GM12873 (cell line): Measurements from ENCODE around the gene SUOX.

Experiments
- TF ChIP-seq, protein P1 (sequence below): IDR thresholded peaks from 2 replicates; pipeline ENCODE4 v1.5.1; 2012; ENCODE audit warnings: low read depth, mild to moderate bottlenecking, moderate library complexity, low read length, control low read depth; ENCODE audit not compliant: insufficient read depth; ENCODE audit errors: missing control alignments

Gene SUOX

DNA sequence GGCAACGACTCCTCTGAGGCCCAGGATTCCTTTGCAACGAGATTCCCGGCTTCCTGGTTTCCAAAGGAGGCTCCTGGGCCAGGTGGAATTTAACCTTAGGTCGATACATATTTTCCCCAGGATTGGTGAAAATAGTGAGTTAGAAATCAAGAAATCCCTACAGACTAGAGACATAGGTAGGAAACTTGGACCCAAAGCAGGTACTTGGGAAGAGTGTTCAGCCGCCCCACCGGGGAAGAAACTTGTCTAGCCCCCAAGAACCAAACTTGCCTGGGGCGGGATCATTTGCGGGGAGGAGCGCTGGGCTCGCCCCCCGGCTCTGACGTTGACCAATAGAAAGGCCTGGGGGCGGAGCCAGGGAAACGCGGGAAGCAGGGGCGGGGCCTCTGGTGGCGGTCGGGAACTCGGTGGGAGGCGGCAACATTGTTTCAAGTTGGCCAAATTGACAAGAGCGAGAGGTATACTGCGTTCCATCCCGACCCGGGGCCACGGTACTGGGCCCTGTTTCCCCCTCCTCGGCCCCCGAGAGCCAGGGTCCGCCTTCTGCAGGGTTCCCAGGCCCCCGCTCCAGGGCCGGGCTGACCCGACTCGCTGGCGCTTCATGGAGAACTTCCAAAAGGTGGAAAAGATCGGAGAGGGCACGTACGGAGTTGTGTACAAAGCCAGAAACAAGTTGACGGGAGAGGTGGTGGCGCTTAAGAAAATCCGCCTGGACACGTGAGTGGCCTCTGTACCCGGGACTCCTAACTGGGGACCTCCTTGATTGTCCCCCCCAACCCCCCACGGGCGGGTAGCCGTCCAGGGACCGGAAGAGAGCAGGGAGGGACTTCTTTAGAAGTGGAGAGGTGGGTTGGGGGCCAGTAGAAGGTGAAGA, 30.4 kb upstream of the SUOX start, which contains the start of gene CDK2:
CDK2 (plus strand) TSS at position 423 of the 874 bp plus-strand sequence; CDS start at position 602, 179 bp downstream.
- TF ChIP-seq, protein P1, sequence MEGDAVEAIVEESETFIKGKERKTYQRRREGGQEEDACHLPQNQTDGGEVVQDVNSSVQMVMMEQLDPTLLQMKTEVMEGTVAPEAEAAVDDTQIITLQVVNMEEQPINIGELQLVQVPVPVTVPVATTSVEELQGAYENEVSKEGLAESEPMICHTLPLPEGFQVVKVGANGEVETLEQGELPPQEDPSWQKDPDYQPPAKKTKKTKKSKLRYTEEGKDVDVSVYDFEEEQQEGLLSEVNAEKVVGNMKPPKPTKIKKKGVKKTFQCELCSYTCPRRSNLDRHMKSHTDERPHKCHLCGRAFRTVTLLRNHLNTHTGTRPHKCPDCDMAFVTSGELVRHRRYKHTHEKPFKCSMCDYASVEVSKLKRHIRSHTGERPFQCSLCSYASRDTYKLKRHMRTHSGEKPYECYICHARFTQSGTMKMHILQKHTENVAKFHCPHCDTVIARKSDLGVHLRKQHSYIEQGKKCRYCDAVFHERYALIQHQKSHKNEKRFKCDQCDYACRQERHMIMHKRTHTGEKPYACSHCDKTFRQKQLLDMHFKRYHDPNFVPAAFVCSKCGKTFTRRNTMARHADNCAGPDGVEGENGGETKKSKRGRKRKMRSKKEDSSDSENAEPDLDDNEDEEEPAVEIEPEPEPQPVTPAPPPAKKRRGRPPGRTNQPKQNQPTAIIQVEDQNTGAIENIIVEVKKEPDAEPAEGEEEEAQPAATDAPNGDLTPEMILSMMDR = no peak

DNA sequence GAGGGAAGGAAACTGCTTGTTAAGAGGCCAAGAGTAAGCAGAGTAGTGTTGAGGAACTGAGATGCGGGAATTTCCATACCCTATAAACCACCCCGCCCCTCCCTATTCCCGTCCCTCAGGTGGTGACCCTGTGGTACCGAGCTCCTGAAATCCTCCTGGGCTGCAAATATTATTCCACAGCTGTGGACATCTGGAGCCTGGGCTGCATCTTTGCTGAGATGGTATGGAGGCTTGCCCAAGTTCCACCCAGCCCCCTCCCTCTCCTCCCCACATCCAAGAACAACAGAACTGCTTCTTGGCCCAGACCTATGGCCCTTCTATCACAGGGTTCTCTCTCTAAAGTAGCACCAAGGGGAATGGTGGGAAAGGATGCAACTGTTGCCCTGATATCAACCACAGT, 27.7 kb upstream of the SUOX start:
- TF ChIP-seq, protein P1 = no peak

DNA sequence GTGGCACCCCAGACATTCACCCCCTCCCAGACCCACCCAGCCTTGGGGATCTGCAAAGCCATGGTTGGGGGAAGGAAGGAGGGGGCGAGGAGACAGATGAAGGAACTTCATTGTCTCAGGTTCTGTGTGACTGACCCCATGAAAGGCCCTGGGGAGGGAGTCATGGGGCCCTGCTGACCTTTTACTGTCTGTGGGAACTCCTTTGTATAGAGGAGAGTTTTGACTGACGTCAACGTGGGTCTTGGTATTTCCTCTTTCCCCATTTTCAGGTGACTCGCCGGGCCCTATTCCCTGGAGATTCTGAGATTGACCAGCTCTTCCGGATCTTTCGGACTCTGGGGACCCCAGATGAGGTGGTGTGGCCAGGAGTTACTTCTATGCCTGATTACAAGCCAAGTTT, 26.3 kb upstream of the SUOX start:
- TF ChIP-seq, protein P1 = no peak

DNA sequence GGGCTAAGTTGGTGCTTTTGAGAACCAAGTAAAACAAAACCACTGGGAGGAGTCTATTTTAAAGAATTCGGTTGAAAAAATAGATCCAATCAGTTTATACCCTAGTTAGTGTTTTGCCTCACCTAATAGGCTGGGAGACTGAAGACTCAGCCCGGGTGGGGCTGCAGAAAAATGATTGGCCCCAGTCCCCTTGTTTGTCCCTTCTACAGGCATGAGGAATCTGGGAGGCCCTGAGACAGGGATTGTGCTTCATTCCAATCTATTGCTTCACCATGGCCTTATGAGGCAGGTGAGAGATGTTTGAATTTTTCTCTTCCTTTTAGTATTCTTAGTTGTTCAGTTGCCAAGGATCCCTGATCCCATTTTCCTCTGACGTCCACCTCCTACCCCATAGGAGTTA, 25.0 kb upstream of the SUOX start:
- TF ChIP-seq, protein P1 = no peak

DNA sequence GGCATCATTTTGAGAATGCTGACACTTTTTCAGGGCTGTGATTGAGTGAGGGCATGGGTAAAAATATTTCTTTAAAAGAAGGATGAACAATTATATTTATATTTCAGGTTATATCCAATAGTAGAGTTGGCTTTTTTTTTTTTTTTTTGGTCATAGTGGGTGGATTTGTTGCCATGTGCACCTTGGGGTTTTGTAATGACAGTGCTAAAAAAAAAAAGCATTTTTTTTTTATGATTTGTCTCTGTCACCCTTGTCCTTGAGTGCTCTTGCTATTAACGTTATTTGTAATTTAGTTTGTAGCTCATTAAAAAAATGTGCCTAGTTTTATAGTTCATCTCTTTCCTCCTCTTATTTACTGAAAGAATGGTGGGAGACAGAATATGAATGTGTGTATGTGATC, 24.6 kb upstream of the SUOX start:
- TF ChIP-seq, protein P1 = no peak

DNA sequence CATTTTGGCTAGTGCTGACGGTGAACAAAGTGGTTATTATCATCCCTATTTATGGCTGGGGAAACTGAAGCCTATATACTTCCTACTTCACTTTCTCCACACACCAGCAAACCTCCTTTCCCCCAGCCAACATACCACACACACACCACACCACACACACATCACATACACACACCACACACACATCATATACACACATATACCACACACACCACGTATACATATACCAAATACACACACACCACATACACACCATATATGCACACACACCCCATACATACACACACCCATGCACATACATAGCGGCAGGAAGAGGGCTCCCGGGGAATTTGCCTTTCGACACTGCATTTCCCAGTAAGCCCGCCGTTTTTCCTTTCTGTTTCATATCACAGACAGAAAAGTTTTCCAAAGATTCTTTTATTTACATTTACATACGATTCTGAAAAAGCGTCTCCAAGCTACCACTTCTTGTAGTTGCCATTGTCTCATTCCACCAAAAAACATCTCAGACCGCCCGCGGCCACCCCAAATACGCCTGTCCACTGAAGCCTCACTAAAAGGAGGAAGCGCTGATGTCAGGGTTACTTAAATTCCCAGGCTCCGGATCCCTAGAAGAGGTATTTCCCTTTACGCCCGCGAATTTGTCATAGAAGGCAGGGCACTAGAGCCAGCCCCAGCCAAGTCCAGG, 24.0 kb upstream of the SUOX start:
- TF ChIP-seq, protein P1 = no peak

DNA sequence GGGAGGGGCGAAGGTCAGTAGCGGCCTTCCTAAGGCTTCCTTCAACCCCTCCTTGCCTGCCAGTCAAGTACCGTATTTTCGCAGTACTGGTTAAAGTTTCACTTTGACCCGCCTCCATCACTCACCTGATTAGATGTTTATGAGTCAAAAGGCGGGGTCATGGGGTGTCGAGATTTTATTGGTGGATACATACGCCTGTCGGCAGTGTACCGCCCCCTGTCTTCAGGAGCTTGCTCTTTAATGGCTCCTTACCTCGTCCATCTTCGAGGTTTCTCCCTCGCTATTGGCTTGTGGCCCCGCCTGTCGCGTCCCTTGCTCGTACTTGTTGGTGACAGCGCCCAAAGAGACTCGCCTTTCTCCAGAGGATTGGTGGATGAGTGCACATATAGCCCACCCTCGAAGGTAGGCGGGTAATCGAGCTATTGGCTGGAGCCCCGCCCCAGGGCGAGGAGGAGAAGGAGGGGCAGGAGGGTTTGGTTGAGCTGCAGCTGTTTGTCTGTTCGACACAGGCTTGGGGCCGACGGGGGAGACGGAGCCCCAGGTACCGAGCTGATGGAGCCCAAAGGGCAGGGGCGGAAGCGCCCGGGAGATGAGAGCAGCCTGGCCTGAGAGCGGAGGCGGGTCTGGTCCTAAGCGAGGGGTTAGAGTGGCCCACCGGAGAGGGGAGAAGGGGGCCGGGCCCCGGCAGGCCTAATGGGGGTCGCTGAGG, 23.3 kb upstream of the SUOX start, which contains the start of gene RAB5B:
RAB5B (plus strand) TSS at position 480 of the 709 bp plus-strand sequence. CDS start 12,883 bp downstream, outside the sequence.
- TF ChIP-seq, protein P1 = no peak
